Measurements from ENCODE around the gene MTA2. TPM values are rescaled to one million over a fixed set of nuclear protein-coding genes. Genes with fewer than 3 reads are reported as not detected.

Gene MTA2
- 81.7 and 109 TPM in 2 replicates for total RNA-seq

GRCh38 chr11:62601372-62602140 lies at the start of gene MTA2:
Gene MTA2 (minus strand): TSS chr11:62601865. CDS start chr11:62601450, 415 bp downstream.

GRCh38 chr11:62645946-62646824 lies 44.5 kb upstream of the MTA2 start, which contains the start of gene GANAB:
Gene GANAB (minus strand): TSS chr11:62646613. CDS start chr11:62646599, 14 bp downstream.

GRCh38 chr11:62621567-62622470 lies 20.2 kb upstream of the MTA2 start, which contains the start of gene B3GAT3:
Gene B3GAT3 (minus strand): TSS chr11:62621986. CDS start chr11:62621947, 39 bp downstream.

GRCh38 chr11:62612366-62613290 lies 11.0 kb upstream of the MTA2 start, which contains the start of the genes EML3 and ROM1:
Gene EML3 (minus strand): TSS chr11:62612775. CDS start chr11:62612457, 318 bp downstream.
Gene ROM1 (plus strand): TSS chr11:62613257. CDS start chr11:62613282, 25 bp downstream.

GRCh38 chr11:62591448-62592145 lies 10.1 kb downstream of the MTA2 start, which contains the start of gene TUT1:
Gene TUT1 (minus strand): TSS chr11:62591523. CDS start chr11:62591485, 38 bp downstream.

GRCh38 chr11:62573592-62574362 lies 27.9 kb downstream of the MTA2 start, which contains the start of gene EEF1G:
Gene EEF1G (minus strand): TSS chr11:62573891. CDS start chr11:62573842, 49 bp downstream.

GRCh38 chr11:62546244-62546928 lies 55.3 kb downstream of the MTA2 start, which contains the start of gene AHNAK:
Gene AHNAK (minus strand): TSS chr11:62546806. CDS start chr11:62536098, 10,708 bp downstream.

Other genes with a start within 250 kb of the MTA2 start
- gene SCGB1A1, start 182.8 kb downstream of the MTA2 start, total RNA-seq = not detected in 2 replicates
- 251 and 358 TPM in 2 replicates for gene AHNAK, start 55.1 kb downstream of the MTA2 start, total RNA-seq
- gene EEF1G, start 28.0 kb downstream of the MTA2 start, total RNA-seq = 2,051 and 2,264 TPM in 2 replicates
- gene TUT1, start 10.3 kb downstream of the MTA2 start, total RNA-seq = 5.5 and 9.6 TPM in 2 replicates
- 17.0 and 22.9 TPM in 2 replicates for gene EML3, start 10.9 kb upstream of the MTA2 start, total RNA-seq
- gene ROM1, start 11.4 kb upstream of the MTA2 start, total RNA-seq = 2.8 and 14.1 TPM in 2 replicates
- gene B3GAT3, start 20.1 kb upstream of the MTA2 start, total RNA-seq = 48.4 and 56.2 TPM in 2 replicates
- gene GANAB, start 44.7 kb upstream of the MTA2 start, total RNA-seq = 263 and 291 TPM in 2 replicates
- 20.6 and 26.2 TPM in 2 replicates for gene INTS5, start 51.4 kb upstream of the MTA2 start, total RNA-seq
- gene C11orf98, start 63.3 kb upstream of the MTA2 start, total RNA-seq = 47.0 and 88.6 TPM in 2 replicates
- 2.9 and 20.2 TPM in 2 replicates for gene CSKMT, start 63.4 kb upstream of the MTA2 start, total RNA-seq
- 8.6 and 10.5 TPM in 2 replicates for gene UQCC3, start 69.8 kb upstream of the MTA2 start, total RNA-seq
- gene LBHD1, start 70.4 kb upstream of the MTA2 start, total RNA-seq = 6.9 and 11.0 TPM in 2 replicates
- gene UBXN1, start 77.2 kb upstream of the MTA2 start, total RNA-seq = 97.7 and 109 TPM in 2 replicates
- 5.8 and 6.6 TPM in 2 replicates for gene LRRN4CL, start 87.7 kb upstream of the MTA2 start, total RNA-seq
- 79.6 and 137 TPM in 2 replicates for gene BSCL2, start 105.6 kb upstream of the MTA2 start, total RNA-seq
- not detected in 2 replicates for gene GNG3, start 105.8 kb upstream of the MTA2 start, total RNA-seq
- gene HNRNPUL2, start 125.6 kb upstream of the MTA2 start, total RNA-seq = 6.6 and 6.9 TPM in 2 replicates
- 27.1 and 44.5 TPM in 2 replicates for gene TTC9C, start 126.6 kb upstream of the MTA2 start, total RNA-seq
- 6.1 and 10.3 TPM in 2 replicates for gene ZBTB3, start 152.3 kb upstream of the MTA2 start, total RNA-seq
- gene POLR2G, start 159.7 kb upstream of the MTA2 start, total RNA-seq = 96.1 and 114 TPM in 2 replicates
- gene TAF6L, start 169.5 kb upstream of the MTA2 start, total RNA-seq = 11.8 and 18.6 TPM in 2 replicates
- gene TMEM179B, start 185.5 kb upstream of the MTA2 start, total RNA-seq = 73.7 and 93.1 TPM in 2 replicates
- 40.9 and 43.8 TPM in 2 replicates for gene TMEM223, start 190.1 kb upstream of the MTA2 start, total RNA-seq
- gene NXF1, start 203.6 kb upstream of the MTA2 start, total RNA-seq = 26.2 and 30.5 TPM in 2 replicates
- 33.2 and 59.2 TPM in 2 replicates for gene STX5, start 230.2 kb upstream of the MTA2 start, total RNA-seq
- not detected in 2 replicates for gene TEX54, start 231.0 kb upstream of the MTA2 start, total RNA-seq
- gene WDR74, start 237.7 kb upstream of the MTA2 start, total RNA-seq = 39.7 and 57.4 TPM in 2 replicates

All from myometrial cell (primary cell).